Measurements from ENCODE around the gene CBR4.
"Not testable (repeated sequence)": the region's sequence is repeated elsewhere in the genome, so short reads cannot be mapped to it uniquely, and the experiment has no call there.

The CBR4 gene

DNA sequence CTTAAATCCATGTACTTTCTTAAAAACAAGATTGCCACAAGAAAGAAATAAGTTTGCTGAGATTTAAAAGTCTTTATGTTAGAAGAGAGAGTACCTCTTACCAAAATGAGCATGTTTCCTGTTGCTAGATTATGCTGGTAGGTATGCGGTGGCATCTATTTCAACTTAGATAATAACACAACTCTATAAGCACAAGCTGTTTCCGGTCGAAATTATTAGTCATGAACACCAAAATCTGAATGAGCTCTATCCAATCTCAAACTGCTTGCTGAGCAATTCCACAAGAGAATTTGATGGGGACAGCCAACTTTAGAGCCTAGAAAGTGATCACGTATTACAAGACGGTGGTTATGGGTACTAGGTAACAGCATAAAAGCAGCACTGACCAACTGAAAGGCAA, 49.3 kb downstream of the CBR4 start:
- no peak overlapping the region for H3K27ac ChIP-seq
- TF ChIP-seq, protein P1, sequence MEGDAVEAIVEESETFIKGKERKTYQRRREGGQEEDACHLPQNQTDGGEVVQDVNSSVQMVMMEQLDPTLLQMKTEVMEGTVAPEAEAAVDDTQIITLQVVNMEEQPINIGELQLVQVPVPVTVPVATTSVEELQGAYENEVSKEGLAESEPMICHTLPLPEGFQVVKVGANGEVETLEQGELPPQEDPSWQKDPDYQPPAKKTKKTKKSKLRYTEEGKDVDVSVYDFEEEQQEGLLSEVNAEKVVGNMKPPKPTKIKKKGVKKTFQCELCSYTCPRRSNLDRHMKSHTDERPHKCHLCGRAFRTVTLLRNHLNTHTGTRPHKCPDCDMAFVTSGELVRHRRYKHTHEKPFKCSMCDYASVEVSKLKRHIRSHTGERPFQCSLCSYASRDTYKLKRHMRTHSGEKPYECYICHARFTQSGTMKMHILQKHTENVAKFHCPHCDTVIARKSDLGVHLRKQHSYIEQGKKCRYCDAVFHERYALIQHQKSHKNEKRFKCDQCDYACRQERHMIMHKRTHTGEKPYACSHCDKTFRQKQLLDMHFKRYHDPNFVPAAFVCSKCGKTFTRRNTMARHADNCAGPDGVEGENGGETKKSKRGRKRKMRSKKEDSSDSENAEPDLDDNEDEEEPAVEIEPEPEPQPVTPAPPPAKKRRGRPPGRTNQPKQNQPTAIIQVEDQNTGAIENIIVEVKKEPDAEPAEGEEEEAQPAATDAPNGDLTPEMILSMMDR (conservative IDR thresholded peaks at IDR 0.05), result no peak
- no peak for TF ChIP-seq ZFX (IDR thresholded peaks at IDR 0.05)

DNA sequence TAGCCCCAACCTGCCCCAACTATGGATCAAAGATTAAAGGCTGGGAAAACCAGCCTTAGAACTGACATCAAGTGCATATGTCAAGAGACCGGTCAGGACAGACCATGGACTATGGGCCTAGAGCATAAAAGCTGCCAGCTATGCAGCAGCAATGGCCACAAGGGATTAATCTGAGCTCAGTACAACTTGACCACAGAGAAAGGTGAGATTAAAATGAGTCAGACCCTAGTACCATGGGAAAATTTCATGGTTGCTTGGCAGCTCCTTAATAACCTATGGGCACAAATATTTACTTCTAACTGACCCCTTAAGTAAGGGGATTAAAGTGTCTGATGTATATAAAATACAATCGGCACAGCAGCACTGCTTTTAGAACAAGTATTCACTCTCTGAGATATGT, 54.4 kb downstream of the CBR4 start:
- TF ChIP-seq, protein P1 (conservative IDR thresholded peaks at IDR 0.05), result no peak
- TF ChIP-seq ZFX (IDR thresholded peaks at IDR 0.05), result no peak
- H3K27ac ChIP-seq, result no peak overlapping the region

DNA sequence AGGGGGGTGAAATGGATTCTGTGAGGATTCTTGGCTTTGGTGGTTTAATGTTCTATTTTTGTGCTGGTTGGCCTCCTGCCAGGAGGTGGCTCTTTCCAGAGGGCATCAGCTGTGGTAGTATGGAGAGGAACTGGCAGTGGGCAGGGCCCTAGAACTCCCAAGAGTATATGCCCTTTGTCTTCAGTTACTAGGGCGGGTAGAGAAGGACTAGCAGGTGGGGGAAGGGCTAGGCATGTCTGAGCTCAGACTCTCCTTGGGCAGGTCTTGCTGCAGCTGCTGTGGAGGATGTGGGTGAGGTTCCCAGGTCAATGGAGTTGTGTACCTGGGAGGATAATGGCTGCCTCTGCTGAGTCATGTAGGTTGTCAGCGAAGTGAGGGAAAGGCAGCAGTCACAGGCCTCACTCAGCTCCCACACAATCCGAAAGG, 57.2 kb downstream of the CBR4 start:
- not testable (repeated sequence) for H3K27ac ChIP-seq

DNA sequence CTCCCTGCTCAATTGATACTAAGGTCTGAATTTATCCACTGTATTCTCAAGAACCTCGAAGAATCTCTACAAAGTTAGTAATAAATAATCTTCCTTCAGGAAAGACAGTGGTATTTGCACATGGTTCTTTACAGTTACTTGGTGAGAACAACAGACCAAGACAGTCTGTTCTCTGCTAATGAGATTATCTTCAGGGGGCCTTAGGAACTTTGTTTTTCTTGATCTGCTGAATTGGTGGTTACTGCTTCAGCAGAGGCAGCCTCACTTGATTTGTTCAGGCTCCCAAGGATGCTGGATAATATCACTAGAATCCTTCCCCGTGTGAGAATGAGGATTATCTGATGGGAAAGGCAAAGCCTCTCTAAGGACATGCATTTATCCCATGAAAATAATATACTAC, 64.8 kb downstream of the CBR4 start:
- H3K27ac ChIP-seq, result no peak overlapping the region
- TF ChIP-seq ZFX (IDR thresholded peaks at IDR 0.05), result no peak
- TF ChIP-seq, protein P1 (conservative IDR thresholded peaks at IDR 0.05), result no peak

DNA sequence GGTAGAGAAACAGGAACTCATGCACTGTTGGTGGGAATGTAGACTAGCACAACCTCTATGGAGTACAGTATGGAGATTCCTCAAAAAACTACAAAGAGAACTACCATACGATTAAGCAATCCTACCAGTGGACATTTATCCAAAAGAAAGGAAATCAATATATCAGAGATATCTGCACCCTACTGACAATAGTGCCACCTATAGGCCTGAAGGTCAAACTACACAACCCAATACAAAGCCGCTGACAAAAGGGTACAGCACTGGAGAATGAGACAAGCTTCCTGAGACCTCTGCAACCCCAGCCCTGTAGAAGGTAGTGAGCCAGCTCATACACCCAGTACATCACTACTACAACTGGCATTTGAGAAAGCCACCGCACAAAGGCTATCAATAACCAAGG, 67.1 kb downstream of the CBR4 start:
- no peak overlapping the region for H3K27ac ChIP-seq
- TF ChIP-seq, protein P1 (conservative IDR thresholded peaks at IDR 0.05), result peak; percentile 75
- no peak for TF ChIP-seq ZFX (IDR thresholded peaks at IDR 0.05)

All from C4-2B (cell line).